NT2/D1 (cell line): ENCODE data around the gene ALG14.

Experiments
- YY1 ChIP-seq: IDR thresholded peaks from 2 replicates; pipeline ENCODE4 v1.6.1; 2011; ENCODE audit not compliant: insufficient read length, insufficient read depth
- ZNF274 ChIP-seq: IDR thresholded peaks from 2 replicates; pipeline ENCODE4 v1.6.1; 2011; ENCODE audit warnings: mild to moderate bottlenecking, low read depth, low read length

- TF ChIP-seq YY1, result no peak
- no peak for TF ChIP-seq ZNF274
These were observed 36.0 kb upstream of the ALG14 start for GRCh38 chr1:95108792-95109191.
